ENCODE results near the gene PNPLA3.

PNPLA3 gene

DNA sequence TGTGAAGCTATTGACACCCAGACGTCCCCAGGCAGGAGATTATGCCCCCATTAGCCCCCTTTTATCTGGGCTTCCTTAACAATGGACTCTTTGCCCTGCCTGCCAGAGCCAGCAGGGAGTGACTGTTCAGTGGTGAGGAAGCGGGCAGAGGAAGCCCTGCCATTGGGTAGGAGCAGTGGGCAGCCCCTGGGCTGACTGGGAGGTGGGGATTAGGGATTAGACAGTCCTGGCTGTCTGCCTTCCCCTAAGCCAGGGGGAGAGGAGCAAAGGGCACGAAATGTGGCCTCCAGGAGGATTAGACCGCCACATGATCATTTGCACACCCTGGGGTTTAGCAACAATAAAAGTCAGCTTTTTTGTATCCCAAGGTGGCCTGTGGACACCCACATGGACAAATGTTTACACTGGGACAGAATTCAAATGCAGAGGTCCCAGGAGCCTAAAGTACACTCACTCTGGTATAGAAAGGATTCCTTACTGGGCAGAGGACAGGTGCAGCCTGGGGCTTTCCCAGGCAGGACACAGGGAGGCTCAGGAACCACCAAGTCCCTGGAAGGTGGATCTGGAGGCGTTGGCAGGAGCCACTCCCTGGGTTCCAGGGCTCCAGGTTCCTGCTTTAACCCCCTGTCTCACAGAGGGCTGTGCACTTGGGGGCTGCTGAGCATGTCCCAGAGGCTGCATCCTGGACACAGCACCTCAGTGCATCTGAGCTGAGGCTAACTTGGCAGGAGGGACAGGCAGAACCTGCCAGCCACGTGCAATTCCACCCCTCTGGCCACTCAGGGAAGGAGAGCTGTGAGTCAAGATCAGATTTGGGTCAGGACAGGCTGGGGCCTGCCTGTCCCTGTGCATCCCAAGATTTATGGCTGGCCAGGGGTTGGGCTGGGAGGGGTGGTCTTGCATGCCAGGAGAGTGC, 2.1 kb downstream of the PNPLA3 start:
- DNase-seq = no peak

GRCh38 chr22:43926349-43926710, 2.7 kb downstream of the PNPLA3 start:
- no peak for DNase-seq

DNA sequence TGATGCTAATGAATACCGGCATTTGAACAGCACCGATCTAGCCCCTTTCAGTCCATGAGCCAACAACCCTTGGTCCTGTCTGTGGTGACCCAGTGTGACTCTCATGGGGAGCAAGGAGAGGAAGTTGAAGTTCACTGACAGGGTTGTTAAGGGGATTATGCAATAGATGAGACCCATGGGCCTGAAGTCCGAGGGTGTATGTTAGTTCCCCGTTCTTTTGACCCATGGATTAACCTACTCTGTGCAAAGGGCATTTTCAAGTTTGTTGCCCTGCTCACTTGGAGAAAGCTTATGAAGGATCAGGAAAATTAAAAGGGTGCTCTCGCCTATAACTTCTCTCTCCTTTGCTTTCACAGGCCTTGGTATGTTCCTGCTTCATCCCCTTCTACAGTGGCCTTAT, 4.9 kb downstream of the PNPLA3 start:
- no peak for DNase-seq

GRCh38 chr22:43928908-43929307, 5.3 kb downstream of the PNPLA3 start:
- DNase-seq = no peak

GRCh38 chr22:43931771-43932170, 8.2 kb downstream of the PNPLA3 start:
- DNase-seq = no peak

- no peak for DNase-seq
Observed at GRCh38 chr22:43941449-43941848, 17.8 kb downstream of the PNPLA3 start.

DNA sequence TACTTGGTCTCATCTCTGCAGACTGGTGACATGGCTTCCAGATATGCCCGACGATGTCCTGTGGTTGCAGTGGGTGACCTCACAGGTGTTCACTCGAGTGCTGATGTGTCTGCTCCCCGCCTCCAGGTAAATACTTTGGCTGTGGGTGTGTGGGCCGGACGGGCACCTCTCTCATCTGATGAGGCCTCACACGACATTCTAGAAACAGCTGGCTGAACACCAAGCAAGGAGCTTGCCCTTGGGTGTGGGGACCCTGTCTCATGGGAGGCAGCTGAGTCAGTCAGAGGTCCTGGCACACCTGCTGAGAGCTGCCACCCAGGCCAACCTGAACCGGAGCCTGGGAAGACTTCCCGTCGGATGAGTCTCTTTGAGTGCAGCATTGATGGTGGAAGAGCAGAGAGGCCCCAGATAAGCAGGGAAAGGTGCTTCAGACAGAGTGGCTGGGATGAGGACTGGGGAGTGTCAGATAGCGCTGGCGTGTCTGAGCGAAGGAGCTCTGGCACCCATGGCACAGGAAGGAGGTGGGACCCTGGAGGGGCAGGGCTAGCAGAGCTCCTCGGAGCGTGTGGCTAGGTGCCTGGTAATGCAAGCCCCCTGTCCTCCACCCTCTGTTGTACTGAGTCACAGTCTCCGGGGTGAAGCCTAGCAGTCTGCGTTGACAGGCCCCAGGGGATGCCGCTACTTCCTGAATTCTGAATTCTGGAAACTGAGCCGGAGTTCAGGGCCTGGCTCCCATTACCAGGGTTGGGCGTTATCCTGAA, 21.2 kb downstream of the PNPLA3 start:
- no peak for DNase-seq

DNA sequence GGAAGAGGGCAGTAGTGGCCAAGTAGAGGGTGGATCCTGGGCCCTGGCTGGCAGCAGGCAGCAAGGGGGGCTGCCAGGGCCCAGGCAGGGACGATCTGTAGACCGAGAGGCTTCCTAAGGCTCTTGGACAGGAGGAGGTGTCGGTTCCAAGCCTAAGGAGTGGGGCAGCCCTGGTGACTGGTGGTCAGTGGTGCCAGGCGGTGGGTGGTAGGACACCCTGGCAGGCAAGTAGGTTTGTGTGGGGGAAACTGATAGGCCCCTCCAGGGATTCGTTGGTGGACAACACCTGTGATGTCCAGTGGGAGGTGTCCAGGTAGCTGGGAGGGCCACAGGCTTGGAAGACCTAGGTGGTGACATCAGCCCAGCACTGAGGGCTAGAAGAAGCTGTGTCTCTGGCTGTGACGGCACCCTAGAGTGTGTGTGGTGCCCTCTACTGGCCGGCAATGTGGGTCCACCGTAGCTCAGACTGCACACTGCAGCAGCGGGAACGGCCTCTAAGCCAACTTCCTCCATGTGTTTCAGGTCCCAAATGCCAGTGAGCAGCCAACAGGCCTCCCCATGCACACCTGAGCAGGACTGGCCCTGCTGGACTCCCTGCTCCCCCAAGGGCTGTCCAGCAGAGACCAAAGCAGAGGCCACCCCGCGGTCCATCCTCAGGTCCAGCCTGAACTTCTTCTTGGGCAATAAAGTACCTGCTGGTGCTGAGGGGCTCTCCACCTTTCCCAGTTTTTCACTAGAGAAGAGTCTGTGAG, 22.2 kb downstream of the PNPLA3 start:
- DNase-seq = peak; percentile 7 to 31

GRCh38 chr22:43946384-43946667, 22.7 kb downstream of the PNPLA3 start:
- DNase-seq = no peak

DNA sequence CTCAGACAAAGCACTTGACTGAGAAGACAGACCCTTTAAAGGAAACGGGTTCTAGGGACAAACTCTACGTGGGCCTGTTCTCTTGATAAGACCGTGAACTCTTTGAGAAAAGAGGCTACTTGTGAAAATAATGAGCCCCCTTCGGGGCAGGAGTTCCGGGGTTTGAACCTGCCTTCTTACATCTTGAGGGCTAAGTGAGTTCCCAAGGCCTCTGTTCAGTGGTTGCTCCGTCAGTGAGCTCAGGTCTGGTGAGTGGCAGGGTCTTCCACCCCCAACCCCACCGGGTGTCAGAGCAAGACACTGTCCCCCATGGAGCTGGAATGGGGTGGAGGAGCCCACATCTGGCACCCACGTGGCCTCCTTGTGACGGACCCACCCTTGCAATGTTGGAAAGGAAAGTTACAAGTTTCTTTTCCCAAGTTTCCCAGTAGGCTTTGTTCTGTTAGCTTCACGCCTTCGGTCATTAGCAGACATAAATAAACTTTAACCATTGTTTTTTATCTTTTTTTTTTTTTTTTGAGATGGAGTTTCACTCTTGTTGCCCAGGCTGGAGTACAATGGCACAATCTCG, 25.3 kb downstream of the PNPLA3 start:
- no peak for DNase-seq

DNA sequence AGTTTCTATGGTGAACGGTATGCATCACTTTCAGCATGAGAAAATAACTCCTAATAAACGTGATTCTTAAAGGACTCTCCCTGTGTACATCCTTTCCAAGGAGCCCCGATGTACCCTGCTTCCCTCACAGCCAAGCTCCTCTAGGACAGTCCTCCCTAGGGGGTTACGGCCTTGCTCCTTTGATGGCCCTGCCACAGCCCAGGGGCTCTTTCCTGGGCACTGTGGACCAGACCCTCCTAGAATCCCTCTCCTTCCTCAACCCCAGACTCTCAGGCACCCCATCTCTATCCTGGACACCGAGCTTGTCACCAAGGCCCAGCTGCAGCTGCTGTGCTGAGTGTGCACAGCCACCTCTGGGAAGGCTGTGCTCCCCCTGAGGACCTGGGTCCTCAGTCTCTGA, 27.8 kb downstream of the PNPLA3 start:
- DNase-seq = no peak

GRCh38 chr22:43951966-43952365, 28.4 kb downstream of the PNPLA3 start:
- no peak for DNase-seq

- DNase-seq = no peak
Observed at GRCh38 chr22:43953988-43954785, 30.6 kb downstream of the PNPLA3 start.

GRCh38 chr22:43955040-43955882, 31.7 kb downstream of the PNPLA3 start, which contains the start of gene SAMM50:
TSS of gene SAMM50 (plus strand) at chr22:43955442. CDS start at chr22:43955578, 136 bp downstream.
- peak; percentile 88 to 92 for DNase-seq

DNA sequence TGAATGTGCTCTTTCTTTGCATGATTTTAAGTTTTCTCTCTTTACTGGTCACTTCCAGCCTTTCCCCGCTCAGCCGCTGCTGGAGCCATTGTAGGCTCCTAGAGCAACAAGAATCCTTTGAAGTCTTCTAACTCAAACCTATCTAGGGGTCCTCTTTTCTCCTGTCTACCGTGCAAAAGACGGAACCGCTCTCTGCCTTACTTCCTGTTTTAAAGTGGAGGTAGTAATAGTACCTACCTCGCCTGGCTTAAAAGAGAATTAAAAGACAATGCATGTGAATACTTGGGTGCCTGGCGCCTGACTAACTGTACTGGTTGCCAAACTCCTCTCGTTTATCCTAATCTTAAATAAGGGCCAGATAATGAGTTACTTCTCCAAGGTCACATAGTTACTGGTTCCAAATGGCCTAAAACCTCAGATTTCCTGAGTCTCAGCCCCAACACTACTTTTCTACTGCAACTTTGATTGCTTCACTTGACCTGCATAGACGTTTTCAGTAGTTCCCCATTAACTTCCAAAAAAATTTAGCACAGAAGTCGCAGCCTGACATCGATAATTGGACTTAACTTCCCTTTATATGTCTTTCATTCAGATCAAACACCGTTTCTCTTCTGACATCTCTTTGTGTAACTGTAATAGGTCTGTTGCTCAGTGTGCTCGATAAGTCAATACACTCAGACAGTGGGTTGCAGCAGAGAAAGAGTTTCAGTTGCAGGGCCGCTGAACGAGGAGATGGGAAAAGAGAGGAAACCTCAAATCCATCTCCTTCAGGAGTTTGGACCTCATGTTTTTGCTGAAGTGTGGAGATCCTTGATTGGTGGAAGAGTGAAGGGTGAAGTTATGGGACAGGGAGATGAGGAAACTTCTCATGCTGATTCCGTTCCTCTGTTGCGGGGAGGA, 32.5 kb downstream of the PNPLA3 start:
- peak; percentile 2 to 35 for DNase-seq

- no peak for DNase-seq
Observed at GRCh38 chr22:43956805-43957463, 33.3 kb downstream of the PNPLA3 start.

DNA sequence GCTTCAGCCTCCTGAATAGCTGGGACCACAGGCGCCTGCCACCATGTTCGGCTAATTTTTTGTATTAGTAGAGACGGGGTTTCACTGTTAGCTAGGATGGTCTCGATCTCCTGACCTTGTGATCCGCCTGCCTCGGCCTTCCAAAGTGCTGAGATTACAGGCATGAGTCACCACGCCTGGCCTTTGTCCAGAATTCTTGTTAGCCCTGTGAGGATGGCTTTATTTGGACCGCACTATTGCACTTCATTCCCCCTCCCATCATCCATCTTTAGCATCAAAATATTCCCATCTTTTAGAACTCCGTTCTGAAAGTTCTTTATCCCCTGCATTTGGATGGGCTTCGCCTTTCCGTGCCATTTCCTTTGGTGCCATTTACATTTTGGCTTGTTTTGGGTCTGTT, 34.3 kb downstream of the PNPLA3 start:
- no peak for DNase-seq

GRCh38 chr22:43964314-43964857, 40.8 kb downstream of the PNPLA3 start:
- DNase-seq = no peak

GRCh38 chr22:43967069-43967468, 43.5 kb downstream of the PNPLA3 start:
- DNase-seq = no peak
